Tibial nerve (tissue), 4 donors: Measurements from ENCODE around the gene TMEM150C. TPM values are rescaled to one million over a fixed set of nuclear protein-coding genes. Genes with fewer than 3 reads are reported as not detected.
"Not testable (repeated sequence)": the region's sequence is repeated elsewhere in the genome, so short reads cannot be mapped to it uniquely, and the experiment has no call there.

Source experiments
- DNase-seq, 2 donors: peaks; one replicate each; pipeline ENCODE4 v3.0.0-alpha.2; 2019; ENCODE audit warnings: low spot score in 2 of 2
- H3K27ac ChIP-seq, 4 donors: fragments of 200-600 bp; sonication (generic) in 3 of 4; one replicate each; pipeline ENCODE4 v1.5.1; 2017 to 2019; ENCODE audit warnings: mild to moderate bottlenecking in 1 of 4
- H3K27me3 ChIP-seq, 2 donors: fragments of 200-600 bp; sonication (generic) in 1 of 2; one replicate each; pipeline versions ENCODE4 v1.5.1 to v1.6.0; 2017 to 2019
- H3K36me3 ChIP-seq, 3 donors: fragments of 200-600 bp; sonication (generic); one replicate each; pipeline ENCODE4 v1.5.1; 2018 to 2019
- H3K4me1 ChIP-seq, 4 donors: fragments of 200-600 bp; sonication (generic) in 3 of 4; one replicate each; pipeline ENCODE4 v1.5.1; 2017 to 2019
- H3K4me3 ChIP-seq, 4 donors: fragments of 200-600 bp; sonication (generic) in 3 of 4; one replicate each; pipeline ENCODE4 v1.5.1; 2017 to 2019; ENCODE audit warnings: mild to moderate bottlenecking in 1 of 4, moderate library complexity in 1 of 4
- H3K9me3 ChIP-seq, 4 donors: fragments of 200-600 bp; sonication (generic) in 3 of 4; one replicate each; pipeline ENCODE4 v1.5.1; 2017 to 2019
- EP300 ChIP-seq, 2 donors: sonication (generic); formaldehyde crosslinking; IDR thresholded peaks; one replicate each; pipeline ENCODE4 v1.6.1; 2017; ENCODE audit warnings: antibody characterized with exemption in 2 of 2, mild to moderate bottlenecking in 1 of 2
- POLR2A ChIP-seq, 2 donors: fragments of 450-650 bp; IDR thresholded peaks; one replicate each; pipeline ENCODE4 v1.6.1; 2017; ENCODE audit warnings: antibody characterized with exemption in 2 of 2, mild to moderate bottlenecking in 2 of 2, moderate library complexity in 2 of 2
- WGBS, 2 donors: methylation state at CpG; one replicate each; pipeline ENCODE4 v1.1.5; 2018; 5-methylcytosine and 5-hydroxymethylcytosine counted together
- total RNA-seq, 4 donors: library from RNA; depleted of rRNA; stranded (reverse); fragments of >200 nt; gene quantifications; one replicate each; pipeline ENCODE4 v1.1.0, GENCODE V29; 2016
- TF ChIP-seq, protein P1 (sequence below), 5 experiments: fragments of 200-600 bp in 3 of 5; fragments of 450-650 bp in 2 of 5; sonication (generic) in 3 of 5; IDR thresholded peaks; one replicate each; pipeline ENCODE4 v1.5.1; 2016 to 2019; ENCODE audit warnings: antibody characterized with exemption in 5 of 5, mild to moderate bottlenecking in 3 of 5, moderate library complexity in 2 of 5

The TMEM150C gene
- total RNA-seq, 4 donors from 2014 or later = 6.3 to 44.9 (median 16.0) TPM

DNA sequence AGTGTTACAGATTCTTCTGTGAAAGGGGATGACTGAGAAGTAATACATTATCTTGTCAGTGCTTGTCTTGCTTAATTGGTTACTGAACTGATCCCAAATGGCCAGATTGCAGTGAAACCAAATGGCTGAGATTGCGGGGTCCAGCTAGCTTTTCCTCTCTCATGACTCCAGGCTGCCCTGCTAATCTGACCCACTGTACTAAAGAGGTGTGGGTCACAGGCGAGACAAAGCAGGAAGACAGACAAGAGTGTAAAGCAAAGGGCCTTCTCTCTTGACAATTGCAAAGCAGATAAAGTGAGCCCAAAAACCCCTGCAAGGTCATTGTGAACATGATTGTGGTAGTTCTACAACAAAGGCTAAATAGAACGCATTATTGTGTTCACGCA is 2.1 kb downstream of the TMEM150C start:
- Histone ChIP-seq H3K9me3 (no peaks in the 10 kb centered on the region), H3K27me3 (peaks cover 0 to 20% of the 10 kb centered on the region in 2 donors), H3K4me1 (peaks cover 0 to 14% (median 0%) of the 10 kb centered on the region in 4 donors), H3K4me3 (no peak overlapping the region), H3K27ac (no peak overlapping the region), H3K36me3 (no peaks in the 10 kb centered on the region)
- no peak for DNase-seq
- WGBS, 2 donors = 85 to 95% methylated on average over 4 of the region's 4 CpGs
- TF ChIP-seq EP300 (IDR thresholded peaks at IDR 0.05) (no peak), POLR2A (IDR thresholded peaks at IDR 0.05) (no peak)
- TF ChIP-seq, protein P1, sequence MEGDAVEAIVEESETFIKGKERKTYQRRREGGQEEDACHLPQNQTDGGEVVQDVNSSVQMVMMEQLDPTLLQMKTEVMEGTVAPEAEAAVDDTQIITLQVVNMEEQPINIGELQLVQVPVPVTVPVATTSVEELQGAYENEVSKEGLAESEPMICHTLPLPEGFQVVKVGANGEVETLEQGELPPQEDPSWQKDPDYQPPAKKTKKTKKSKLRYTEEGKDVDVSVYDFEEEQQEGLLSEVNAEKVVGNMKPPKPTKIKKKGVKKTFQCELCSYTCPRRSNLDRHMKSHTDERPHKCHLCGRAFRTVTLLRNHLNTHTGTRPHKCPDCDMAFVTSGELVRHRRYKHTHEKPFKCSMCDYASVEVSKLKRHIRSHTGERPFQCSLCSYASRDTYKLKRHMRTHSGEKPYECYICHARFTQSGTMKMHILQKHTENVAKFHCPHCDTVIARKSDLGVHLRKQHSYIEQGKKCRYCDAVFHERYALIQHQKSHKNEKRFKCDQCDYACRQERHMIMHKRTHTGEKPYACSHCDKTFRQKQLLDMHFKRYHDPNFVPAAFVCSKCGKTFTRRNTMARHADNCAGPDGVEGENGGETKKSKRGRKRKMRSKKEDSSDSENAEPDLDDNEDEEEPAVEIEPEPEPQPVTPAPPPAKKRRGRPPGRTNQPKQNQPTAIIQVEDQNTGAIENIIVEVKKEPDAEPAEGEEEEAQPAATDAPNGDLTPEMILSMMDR (IDR thresholded peaks at IDR 0.05) = no peak

DNA sequence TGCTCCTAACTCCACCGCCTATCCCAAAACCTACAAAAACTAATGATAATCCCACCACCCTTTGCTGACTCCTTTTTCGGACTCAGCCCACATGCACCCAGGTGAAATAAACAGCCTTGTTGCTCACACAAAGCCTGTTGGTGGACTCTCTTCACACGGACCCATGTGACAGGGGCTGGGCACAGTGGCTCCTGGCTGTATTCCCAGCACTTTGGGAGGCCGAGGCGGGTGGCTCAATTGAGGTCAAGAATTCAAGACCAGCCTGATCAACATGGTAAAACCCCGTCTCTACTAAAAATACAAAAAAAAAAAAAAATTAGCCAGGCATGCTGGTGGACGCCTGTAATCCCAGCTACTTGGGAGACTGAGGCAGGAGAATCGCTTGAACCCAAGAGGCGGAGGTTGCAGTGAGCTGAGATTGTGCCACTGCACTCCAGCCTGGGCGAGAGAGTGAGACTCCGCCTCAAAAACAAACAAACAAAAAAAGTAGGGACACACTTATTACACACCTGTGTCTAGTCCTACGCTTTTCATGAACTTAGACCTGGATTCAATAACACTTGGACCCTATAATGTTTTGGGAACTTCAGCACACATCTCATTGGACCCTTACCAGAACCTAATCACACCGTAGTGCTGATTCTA is 2.6 kb downstream of the TMEM150C start:
- not testable (repeated sequence) for H3K36me3 ChIP-seq

DNA sequence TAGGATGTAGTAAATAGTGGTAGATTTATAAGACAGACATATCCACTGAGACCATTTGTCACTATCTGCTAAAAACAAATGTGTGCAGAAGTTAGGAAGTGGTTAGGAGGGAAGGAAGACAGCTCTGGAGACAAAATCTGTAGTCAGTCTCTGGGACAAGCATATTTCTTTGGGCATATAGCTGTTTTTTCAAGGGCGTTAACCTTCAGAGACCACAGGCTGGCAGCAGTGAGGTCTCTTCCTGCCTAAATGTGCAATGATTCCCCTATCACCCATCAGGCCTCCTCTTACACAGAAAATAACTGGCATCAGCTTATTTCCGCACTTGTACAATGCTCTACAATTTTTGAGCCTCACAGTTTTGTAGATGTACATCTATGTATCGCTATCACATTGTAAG is 6.5 kb downstream of the TMEM150C start:
- TF ChIP-seq EP300 (IDR thresholded peaks at IDR 0.05) (no peak), POLR2A (IDR thresholded peaks at IDR 0.05) (no peak)
- TF ChIP-seq, protein P1 (IDR thresholded peaks at IDR 0.05) = no peak
- 68 to 79% methylated on average over 3 of the region's 3 CpGs for WGBS, 2 donors
- H3K4me3 ChIP-seq = no peak overlapping the region
- DNase-seq = no peak
- H3K36me3 ChIP-seq = no peaks in the 10 kb centered on the region
- peaks cover 0 to 5% of the 10 kb centered on the region in 2 donors for H3K27me3 ChIP-seq
- H3K4me1 ChIP-seq = no peaks in the 10 kb centered on the region
- no peak overlapping the region for H3K27ac ChIP-seq
- no peaks in the 10 kb centered on the region for H3K9me3 ChIP-seq

More for the DNA sequence above, 2.6 kb downstream of the TMEM150C start:
- not testable (repeated sequence) for DNase-seq, H3K9me3 ChIP-seq, H3K27ac ChIP-seq, H3K4me3 ChIP-seq
- Histone ChIP-seq H3K27me3 (peaks cover 0 to 20% of the 10 kb centered on the region in 2 donors), H3K4me1 (peaks cover 0 to 14% (median 0%) of the 10 kb centered on the region in 4 donors)
- WGBS, 2 donors = 78 to 83% methylated on average over 13 of the region's 13 CpGs

DNA sequence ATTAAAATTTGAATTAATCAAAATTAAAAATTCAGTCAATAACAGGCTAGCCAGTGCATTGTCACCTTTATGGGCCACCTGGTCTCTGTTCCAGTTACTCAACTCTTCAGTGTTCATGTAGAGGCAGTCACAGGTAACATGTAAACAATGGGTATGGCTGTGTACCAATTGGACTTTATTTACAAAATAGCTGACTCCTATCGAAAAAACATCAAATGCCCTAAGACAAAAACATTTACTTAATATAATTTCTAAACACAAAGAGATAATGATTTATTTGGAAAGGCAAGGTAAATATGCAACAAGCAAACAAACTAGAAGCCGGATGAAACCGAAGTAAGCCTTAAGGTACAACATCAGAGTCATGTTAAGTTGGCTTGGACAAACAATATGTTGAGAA is 8.8 kb downstream of the TMEM150C start:
- Histone ChIP-seq H3K27ac (no peak overlapping the region), H3K4me1 (no peaks in the 10 kb centered on the region), H3K27me3 (no peaks in the 10 kb centered on the region), H3K9me3 (no peaks in the 10 kb centered on the region), H3K36me3 (no peaks in the 10 kb centered on the region), H3K4me3 (no peak overlapping the region)
- 95 to 96% methylated on average over 3 of the region's 3 CpGs for WGBS, 2 donors
- DNase-seq = no peak
- TF ChIP-seq, protein P1 (IDR thresholded peaks at IDR 0.05) = no peak
- no peak for TF ChIP-seq EP300 (IDR thresholded peaks at IDR 0.05)
- no peak for TF ChIP-seq POLR2A (IDR thresholded peaks at IDR 0.05)

DNA sequence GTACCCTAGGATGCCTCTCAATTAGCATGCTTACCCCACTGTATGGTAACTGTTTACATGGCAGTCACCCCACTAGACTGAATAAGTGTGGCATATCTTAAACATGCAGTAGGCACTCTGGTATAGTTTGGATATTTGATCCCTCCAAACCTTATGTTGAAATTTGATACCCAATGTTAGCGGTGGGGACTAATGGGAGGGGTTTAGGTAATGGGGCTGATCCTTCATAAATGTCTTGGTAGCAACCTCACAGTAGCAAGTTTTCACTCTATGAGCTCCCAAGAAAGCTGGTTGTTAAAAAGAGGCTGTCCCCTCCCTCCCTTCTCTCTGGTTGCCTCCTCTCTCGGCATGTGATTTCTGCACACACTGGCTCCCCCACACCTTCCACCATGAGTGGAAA is 10.1 kb downstream of the TMEM150C start:
- Histone ChIP-seq H3K36me3 (no peaks in the 10 kb centered on the region), H3K4me1 (no peaks in the 10 kb centered on the region), H3K27ac (no peak overlapping the region), H3K27me3 (no peaks in the 10 kb centered on the region), H3K9me3 (no peaks in the 10 kb centered on the region), H3K4me3 (no peak overlapping the region)
- 59 to 76% methylated on average over 2 of the region's 2 CpGs for WGBS, 2 donors
- no peak for DNase-seq
- TF ChIP-seq POLR2A (IDR thresholded peaks at IDR 0.05) (no peak), EP300 (IDR thresholded peaks at IDR 0.05) (no peak)
- TF ChIP-seq, protein P1 (IDR thresholded peaks at IDR 0.05) = no peak

DNA sequence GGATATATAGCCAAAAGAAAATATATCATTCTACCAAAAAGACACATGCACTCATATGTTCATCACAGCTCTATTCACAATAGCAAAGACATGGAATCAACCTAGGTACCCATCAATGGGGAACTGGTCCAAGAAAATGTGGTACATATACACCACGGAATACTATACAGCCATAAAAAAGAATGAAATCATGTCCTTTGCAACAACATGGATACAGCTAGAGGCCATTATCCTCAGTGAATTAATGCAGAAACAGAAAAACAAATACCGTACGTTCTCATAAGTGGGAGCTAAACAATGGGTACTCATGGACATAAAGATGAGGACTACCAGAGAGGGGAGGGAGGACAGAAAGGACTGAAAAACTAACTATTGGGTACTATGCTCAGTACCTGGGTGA is 13.9 kb downstream of the TMEM150C start:
- H3K36me3 ChIP-seq, H3K27ac ChIP-seq, H3K27me3 ChIP-seq, DNase-seq, H3K9me3 ChIP-seq, H3K4me1 ChIP-seq, H3K4me3 ChIP-seq: not testable (repeated sequence)
- 96 to 98% methylated on average over 3 of the region's 3 CpGs for WGBS, 2 donors
